ENCODE results near the gene TMEM150A.
"Not testable (repeated sequence)": the region's sequence is repeated elsewhere in the genome, so short reads cannot be mapped to it uniquely, and the experiment has no call there.

TMEM150A gene, protein sequence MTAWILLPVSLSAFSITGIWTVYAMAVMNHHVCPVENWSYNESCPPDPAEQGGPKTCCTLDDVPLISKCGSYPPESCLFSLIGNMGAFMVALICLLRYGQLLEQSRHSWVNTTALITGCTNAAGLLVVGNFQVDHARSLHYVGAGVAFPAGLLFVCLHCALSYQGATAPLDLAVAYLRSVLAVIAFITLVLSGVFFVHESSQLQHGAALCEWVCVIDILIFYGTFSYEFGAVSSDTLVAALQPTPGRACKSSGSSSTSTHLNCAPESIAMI

DNA sequence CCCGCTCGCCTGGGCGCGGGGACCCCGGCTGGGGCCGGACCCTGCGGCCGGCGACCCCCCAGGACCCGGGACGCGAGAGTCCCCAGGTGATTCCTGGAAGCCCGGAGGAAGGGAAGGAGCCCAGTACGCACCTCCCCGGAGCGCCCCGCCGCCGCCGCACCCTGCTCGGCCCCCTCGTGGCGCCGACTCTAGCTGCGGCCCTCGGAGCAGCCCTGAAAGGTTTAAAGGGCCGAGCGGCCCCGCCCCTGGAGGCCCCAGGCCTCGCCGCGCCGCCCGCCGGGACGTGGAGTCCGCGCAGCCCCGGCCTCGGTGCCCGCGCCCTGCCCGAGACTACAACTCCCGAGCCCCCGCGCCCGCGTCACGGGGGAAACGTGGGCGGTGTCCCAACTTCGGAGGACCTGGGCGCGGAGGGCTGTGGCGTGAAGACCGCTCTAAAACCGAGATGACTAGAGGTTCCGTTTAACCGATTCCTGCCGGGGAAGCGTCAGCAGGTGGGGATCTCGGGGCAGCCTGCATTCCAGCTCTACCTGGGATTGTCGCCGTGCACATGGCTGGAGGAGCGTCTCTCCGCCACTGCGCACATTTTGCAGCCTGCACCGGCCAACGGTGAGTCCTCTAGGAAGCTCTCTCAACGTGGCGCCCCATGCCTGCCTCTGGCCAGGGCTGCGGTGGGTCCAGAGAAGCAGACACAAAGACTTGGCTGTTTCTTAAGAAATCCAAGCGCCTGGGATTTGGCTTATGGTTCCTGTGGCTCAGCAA, at the start of gene TMEM150A:
Gene TMEM150A (minus strand): TSS at position 223 of the 759 bp plus-strand sequence. CDS start 750 bp downstream, outside the sequence.
- DNase-seq (ENCODE audit: low read depth in 1 of 2, low spot score in 1 of 2): peak; percentile 82 to 83

DNA sequence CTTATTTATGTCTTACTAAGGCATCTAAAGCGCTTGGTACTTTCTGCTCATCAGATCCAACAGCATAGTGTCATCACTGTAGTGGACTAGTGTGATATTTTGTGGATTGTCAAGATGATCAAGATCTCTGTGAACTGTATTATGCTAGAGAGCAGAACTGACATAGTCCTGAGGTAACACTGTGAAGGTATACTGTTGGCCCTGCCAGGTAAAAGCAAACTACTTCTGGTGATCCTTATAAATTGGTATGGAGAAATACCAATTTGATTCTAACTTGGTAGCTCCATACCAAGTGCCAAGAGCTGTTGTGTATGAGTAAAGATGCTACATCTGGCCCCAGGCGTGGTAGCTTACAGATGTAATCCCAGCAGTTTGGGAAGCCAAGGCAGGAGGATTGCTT, 49.6 kb upstream of the TMEM150A start:
- no peak for DNase-seq (ENCODE audit: low read depth in 1 of 2, low spot score in 1 of 2)

DNA sequence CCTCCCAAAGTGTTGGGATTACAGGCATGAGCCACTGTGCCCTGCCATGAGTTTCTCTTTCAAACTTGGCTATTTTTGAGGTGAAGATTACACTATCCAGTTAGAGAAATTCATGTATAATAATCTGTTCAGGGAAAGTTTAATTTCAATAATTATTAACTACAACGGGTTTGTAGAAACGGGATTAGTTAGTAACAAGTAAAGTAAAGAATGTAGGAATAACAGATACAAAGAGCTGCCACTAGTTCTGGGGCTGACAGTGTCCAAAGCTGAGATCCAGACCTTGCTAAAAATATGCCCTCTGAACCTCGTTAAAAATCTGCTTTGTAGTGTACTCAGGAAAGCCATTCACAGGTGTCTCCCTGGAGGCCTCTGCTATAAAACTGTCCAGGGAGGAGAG, 48.6 kb upstream of the TMEM150A start:
- DNase-seq (ENCODE audit: low read depth in 1 of 2, low spot score in 1 of 2): no peak

DNA sequence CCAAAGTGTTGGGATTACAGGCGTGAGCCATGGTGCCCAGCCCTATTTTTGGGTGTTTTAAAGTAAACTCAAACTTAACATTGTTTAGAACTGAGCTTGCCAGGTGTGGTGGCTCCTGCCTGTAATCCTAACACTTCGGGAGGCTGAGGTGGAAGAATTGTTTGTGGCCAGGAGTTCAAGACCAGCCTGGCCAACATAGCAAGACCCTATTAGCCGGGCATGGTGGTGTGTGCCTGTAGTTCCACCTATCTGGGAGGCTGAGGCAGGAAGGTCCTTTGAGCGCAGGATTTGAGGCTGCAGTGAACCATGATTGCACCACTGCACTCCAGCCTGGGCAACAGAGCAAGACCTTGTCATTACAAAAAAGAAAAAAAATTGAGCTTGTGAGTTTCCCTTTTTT, 48.0 kb upstream of the TMEM150A start:
- no peak for DNase-seq (ENCODE audit: low read depth in 1 of 2, low spot score in 1 of 2)

DNA sequence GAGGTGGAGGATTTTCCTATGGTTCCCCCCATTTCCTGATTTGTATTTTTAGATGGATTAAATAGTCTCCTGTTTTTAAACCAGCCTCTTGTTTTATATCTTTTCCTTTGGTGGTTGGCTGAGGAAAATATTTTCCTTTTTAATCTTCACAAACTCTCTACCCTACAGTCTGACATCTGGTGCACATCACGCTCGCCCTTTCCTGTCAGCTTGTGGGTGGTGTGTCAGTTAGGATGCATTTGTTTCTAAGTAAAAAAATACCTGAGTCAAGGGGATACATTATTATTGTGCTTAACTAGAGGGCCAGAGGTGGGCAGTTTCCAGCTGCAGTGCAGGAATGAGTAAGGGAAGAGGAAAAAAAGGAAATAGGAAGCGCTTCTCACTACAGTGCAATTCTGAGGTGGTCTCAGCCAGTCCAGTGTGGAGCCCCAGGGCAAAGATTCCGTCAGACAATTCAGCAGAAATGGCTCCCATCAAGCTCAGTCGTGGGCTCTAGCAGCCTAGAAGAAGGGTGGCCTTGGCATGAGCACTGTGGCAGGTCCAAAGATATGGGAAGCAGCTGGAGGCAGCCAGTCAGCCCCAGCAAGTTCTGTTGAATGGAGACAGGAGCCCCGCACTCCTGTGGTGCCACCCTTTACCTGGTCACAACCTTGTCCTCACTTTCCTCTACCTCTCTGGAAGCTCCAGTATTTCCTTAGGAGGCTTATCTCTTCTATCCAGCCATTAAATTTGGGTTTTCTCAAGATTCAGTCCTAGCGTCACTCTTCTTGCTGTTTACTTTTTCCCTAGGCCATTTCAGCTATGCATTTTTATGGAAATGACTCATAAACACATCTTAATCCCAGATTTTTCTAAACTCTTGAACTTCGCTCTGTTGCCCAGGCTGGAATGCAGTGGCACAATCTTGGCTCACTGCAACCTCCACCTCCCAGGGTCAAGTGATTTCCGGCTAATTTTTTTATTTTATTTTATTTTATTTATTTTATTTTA, 47.0 kb upstream of the TMEM150A start:
- DNase-seq (ENCODE audit: low read depth in 1 of 2, low spot score in 1 of 2): no peak

DNA sequence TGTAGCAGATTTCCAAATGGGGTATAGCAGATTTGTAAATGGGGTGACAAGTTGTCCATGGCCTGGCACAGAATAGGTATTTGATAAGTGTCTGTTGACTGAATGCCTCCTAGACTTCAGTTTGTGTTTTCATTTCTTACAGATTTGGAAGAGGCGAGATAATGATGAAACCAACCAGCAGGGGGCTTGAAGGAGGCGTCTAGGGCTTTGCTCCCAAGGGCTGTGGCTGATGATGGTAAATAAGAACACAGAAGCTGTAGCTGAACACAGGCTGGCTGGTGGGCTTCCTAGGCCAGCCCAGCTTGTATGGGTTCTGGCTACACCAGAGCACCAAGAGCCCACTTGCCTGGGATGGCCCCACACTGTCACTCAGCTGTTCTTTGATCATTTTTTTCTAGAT, 46.1 kb upstream of the TMEM150A start:
- no peak for DNase-seq (ENCODE audit: low read depth in 1 of 2, low spot score in 1 of 2)

DNA sequence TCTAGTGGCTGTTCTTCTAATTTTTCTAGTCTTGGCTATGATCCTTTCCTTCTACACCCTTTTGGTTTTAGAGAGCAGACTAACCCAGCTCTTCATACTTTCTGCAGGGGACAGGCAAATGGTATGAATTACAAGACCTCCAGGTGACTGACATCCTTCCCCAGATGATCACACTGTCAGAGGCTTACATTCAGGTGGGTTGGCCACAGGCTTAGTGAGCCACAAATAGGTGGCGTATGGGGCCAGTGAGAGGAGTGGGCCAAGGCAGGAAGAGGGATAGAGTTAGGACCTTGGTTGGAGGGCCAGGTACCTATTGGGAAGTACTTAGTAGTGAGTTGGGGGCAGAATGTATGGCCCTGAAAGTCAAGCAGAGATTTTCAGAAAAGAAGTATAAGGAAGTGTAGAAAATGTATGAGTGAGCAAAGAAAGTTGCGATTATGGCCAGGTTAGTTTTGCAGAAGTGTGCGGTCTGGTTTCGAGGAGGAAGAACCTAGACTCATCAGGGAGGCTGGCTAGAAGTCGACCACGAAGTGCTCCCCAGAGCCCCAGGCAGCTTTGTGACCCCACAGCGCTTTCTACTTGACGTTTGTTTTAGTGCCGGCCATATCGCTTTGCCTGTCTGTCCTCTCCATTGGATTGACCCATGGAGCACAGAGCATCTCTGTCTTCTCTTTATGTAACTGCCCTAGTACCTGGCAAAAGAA, 45.5 kb upstream of the TMEM150A start:
- DNase-seq (ENCODE audit: low read depth in 1 of 2, low spot score in 1 of 2): no peak

DNA sequence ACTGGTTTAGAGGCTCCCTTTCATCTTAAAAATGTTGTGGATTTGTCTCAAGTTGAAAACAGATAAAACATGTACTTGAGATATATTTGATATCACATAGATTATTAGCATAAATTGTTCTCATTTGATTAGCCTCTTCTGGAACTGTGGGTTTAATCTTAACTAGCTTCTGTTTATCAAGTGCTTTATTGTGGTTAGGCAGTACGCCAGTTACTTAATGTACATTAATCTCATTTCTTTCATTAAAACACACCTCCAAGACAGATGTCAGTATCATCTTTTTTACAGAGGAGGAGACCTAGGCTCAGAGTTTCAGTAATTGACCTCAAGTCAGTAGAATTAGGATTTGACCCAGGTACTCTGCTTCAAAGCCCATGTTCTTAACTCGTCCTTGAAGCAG, 43.7 kb upstream of the TMEM150A start:
- no peak for DNase-seq (ENCODE audit: low read depth in 1 of 2, low spot score in 1 of 2)

DNA sequence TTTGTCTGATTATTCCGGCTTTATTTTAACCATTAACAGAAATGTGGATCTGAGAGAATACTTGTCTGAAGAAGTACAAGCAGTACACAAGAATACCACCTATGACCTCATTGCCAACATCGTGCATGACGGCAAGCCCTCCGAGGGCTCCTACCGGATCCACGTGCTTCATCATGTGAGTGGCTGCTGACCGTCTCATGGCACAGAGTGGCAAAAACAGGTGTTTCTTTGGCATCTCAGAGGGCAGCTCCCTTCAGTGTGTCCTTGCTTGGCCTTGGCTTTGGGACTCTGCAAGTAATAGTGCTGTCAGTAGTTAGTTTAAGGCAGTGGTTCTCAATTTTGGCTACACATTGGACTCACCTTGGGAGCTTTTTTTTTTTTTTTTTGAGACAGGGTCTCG, 42.4 kb upstream of the TMEM150A start:
- DNase-seq (ENCODE audit: low read depth in 1 of 2, low spot score in 1 of 2): no peak

DNA sequence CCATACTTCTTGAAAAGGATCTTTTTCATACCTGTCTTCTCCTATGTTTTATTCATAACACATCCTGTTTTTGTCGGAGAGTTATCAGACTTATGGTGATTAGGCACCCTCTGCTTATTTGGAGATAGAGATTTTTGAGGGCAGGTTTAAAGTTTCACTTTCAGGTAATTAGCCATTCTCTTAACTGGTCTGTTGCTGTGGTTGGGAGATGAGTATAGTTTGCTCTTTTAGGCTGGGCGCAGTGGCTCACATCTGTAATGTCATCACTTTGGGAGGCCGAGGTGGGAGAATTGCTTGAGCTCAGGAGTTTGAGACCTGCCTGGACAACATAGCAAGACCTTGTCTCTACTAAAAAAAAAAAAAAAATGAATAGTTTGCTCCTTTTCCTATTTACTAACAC, 40.2 kb upstream of the TMEM150A start:
- DNase-seq (ENCODE audit: low read depth in 1 of 2, low spot score in 1 of 2): no peak

DNA sequence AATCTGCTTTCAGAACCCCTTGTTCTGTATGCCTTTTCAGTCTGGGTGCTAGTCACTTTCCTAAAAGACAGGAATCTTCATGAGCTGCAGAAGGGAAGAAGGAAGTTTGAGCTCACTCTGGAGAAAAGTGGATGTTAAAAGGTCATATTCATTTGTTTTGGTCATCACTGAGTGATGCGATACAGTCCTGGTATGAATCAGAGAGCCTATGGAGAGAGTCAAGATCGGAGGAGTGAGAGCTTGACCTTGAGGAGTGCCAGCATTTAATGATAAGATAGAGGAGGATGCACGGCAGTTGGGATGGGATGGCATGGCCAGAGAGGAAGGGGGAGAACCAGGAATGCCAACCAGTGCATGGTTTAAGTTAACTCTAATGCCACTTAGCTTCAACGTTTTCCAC, 33.1 kb upstream of the TMEM150A start:
- DNase-seq (ENCODE audit: low read depth in 1 of 2, low spot score in 1 of 2): no peak

DNA sequence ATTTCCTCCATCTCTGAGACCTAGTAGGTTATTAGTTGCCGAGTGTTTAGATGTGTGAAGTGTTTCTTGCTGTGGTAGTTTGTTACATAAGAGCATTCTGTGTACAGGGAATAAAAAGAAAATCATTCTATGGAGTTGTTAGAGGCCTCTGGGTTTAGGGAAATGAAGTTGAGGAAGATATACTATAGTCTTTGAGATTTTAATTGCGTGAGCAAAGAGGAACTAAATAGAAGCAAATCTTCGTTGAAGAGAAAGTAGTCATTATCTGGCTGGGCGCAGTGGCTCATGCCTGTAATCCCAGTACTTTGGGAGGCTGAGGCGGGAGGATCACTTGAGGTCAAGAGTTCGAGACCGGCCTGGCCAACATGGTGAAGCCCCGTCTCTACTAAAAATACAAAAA, 32.5 kb upstream of the TMEM150A start:
- no peak for DNase-seq (ENCODE audit: low read depth in 1 of 2, low spot score in 1 of 2)

DNA sequence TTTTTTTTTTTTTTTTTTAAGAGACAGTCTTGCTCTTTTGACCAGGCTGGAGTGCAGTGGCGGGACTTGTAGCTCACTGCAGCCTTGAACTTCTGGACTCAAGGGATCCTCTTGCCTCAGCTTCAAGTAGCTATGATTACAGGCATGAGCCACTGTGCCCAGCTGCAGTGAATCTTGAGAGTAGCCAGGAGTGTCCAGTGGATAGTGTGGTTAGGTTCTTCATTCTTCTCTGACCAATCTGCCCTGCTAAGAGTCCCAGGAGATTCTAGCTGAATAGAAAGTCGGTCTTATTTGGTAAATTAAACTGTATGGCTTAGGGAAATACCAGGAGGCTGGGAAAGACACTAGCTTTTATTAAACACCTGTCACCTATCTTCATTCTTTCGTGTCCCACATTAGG, 28.8 kb upstream of the TMEM150A start:
- no peak for DNase-seq (ENCODE audit: low read depth in 1 of 2, low spot score in 1 of 2)

DNA sequence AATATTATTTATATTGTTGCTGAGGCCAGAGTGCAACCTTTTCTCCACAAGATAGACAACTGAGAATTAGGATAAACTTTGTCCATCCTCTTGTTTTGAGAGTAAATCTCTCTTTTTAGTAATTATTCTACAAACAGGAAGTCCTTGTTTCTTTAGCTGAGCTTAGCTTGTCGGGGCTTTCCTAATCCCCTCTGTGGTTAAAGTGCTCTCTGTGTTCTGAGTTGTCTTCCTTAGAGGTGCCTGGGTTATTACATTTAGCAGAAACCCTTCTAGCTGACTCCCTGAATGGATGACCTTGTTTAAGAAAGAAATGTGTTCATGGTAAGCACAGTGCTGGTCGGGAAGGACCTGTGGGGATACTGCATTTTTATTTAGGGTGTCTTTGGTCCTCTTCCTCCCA, 26.2 kb upstream of the TMEM150A start:
- no peak for DNase-seq (ENCODE audit: low read depth in 1 of 2, low spot score in 1 of 2)

DNA sequence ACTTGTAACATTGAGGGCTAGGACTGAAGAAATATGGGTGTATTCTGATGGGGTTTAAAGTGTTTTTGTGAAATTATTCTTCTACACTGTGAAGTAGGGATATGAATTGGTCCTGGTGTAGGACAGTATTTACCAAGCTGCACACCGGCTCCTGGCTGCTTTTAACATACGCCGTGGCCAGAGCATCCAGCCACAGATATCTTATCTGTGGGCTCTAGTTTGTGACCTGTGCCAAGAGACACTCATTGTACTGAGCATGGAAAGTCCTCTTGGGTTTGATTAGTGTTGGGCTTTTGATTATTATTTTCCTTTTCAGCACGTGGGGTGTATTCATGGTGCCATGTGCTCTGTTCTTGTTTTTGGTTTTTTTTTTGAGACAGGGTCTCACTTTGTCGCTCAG, 21.5 kb upstream of the TMEM150A start:
- no peak for DNase-seq (ENCODE audit: low read depth in 1 of 2, low spot score in 1 of 2)

DNA sequence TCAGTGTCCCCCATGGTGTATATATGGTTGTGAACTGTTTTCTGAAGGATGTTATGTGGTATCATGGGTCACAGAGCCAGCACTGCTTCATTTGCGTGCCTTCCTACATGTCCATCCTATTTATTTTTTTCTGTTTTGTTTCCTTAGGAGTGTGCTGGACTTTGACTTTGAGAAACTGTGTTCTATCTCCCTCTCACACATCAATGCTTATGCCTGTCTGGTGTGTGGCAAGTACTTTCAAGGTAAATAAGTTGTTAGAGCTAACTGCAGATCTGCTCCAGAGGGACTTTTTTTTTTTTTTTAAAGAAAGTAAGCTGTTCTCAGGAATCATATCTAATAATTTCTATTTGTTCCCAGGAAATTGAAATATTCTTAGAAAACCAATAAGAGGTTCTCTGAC, 18.8 kb upstream of the TMEM150A start:
- DNase-seq (ENCODE audit: low read depth in 1 of 2, low spot score in 1 of 2): no peak

DNA sequence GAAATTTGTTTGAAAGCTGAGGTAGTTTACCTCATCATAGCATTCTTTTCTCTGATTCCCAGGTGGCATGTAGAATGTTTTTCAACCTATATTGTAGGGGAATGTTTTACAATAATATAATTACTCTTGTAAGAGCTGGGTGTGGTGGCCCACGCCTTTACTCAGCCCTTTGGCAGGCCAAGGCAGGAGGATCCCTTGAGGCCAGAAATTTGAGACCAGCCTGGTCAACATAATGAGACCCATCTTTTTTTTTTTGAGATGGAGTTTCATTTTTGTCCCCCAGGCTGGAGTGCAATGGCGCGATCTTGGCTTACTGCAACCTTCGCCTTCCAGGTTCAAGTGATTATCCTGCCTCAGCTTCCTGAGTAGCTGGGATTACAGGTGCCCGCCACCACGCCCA, 17.1 kb upstream of the TMEM150A start:
- no peak for DNase-seq (ENCODE audit: low read depth in 1 of 2, low spot score in 1 of 2)

DNA sequence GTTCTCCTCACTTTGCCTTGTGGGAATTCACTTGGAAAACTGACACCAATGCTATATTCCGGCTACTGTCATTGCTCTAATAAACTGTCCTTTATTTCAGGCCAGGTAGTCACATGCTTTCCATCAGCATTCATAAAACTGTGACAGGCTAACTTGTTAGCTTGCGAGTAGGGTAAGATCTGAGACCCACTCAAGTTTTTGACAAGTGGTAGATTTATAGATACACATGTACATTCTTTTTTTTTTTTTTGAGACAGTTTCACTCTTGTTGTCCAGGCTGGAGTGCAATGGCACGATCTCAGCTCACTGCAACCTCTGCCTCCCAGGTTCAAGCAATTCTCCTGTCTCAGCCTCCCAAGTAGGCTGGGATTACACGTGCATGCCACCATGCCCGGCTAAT, 15.2 kb upstream of the TMEM150A start:
- DNase-seq (ENCODE audit: low read depth in 1 of 2, low spot score in 1 of 2): not testable (repeated sequence)

DNA sequence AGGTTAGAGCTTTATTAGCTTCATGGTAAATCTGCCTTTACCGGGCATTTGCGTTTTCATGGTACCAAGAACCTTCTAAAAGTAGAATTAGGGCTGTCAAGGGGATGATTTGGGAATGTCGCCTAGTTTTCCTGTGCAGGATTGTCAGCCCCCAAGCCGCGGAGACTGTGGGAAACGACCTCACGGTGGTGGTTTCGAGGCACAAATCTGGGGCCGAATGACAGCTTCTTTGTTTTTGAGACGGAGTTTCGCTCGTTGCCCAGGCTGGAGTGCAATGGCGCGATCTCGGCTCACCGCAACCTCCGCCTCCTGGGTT, 12.9 kb upstream of the TMEM150A start:
- no peak for DNase-seq (ENCODE audit: low read depth in 1 of 2, low spot score in 1 of 2)

DNA sequence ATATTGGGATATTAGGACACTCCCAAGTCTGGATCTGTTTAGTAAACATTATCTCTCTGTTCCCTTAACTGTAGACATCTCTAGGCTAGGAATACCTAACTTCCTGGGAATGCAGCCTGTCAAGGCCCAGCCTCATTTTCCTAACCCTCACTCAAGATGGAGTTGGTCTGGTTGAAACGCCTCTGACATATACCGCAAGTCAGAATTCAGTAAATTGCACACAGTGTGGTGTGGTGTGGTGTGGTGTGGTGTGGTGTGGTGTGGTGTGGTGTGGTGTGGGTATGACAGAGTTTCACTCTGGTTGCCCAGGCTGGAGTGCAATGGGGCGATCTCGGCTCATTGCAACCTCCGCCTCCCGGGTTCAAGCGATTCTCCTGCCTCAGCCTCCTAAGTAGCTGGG, 12.3 kb upstream of the TMEM150A start:
- DNase-seq (ENCODE audit: low read depth in 1 of 2, low spot score in 1 of 2): not testable (repeated sequence)
